ENCODE measurements around the gene ARHGAP42. TPM values are rescaled to one million over a fixed set of nuclear protein-coding genes. Genes with fewer than 3 reads are reported as not detected.
A peak's percentile ranks its signal among the peaks of the same experiment; 100 is the strongest.

Gene ARHGAP42
- total and polyA plus RNA-seq, 8 donors: 17.1 to 45.2 (median 36.2) TPM

- Histone ChIP-seq H3K27me3 (no peaks in the 10 kb centered on the region), H3K9me3 (no peaks in the 10 kb centered on the region), H3K36me3 (no peaks in the 10 kb centered on the region), H3K4me1 (no peaks in the 10 kb centered on the region), H3K27ac (no peak overlapping the region), H3K4me3 (no peak overlapping the region)
- no peak for TF ChIP-seq CTCF (IDR thresholded peaks at IDR 0.05)
- DNase-seq (no peak), ATAC-seq (no peak)
- intact Hi-C loops (cut with DNase I): no loop called here
Measured at GRCh38 chr11:100925935-100926334, 238.8 kb downstream of the ARHGAP42 start.

GRCh38 chr11:100927579-100927978 lies 240.5 kb downstream of the ARHGAP42 start:
- no peak overlapping the region for H3K4me3 ChIP-seq
- no peak for DNase-seq
- no peak overlapping the region for H3K27ac ChIP-seq
- H3K4me1 ChIP-seq: no peaks in the 10 kb centered on the region
- H3K9me3 ChIP-seq: no peaks in the 10 kb centered on the region
- intact Hi-C loops (cut with DNase I): no loop called here
- TF ChIP-seq CTCF (IDR thresholded peaks at IDR 0.05): no peak
- ATAC-seq: no peak
- no peaks in the 10 kb centered on the region for H3K27me3 ChIP-seq
- no peaks in the 10 kb centered on the region for H3K36me3 ChIP-seq

GRCh38 chr11:100928426-100928825 lies 241.3 kb downstream of the ARHGAP42 start:
- no peaks in the 10 kb centered on the region for H3K36me3 ChIP-seq
- H3K9me3 ChIP-seq: no peaks in the 10 kb centered on the region
- H3K27me3 ChIP-seq: no peaks in the 10 kb centered on the region
- H3K4me3 ChIP-seq: no peak overlapping the region
- H3K27ac ChIP-seq: no peak overlapping the region
- ATAC-seq (no peak), DNase-seq (no peak)
- no peaks in the 10 kb centered on the region for H3K4me1 ChIP-seq
- intact Hi-C loops (cut with DNase I): no loop called here
- TF ChIP-seq CTCF (IDR thresholded peaks at IDR 0.05): no peak

GRCh38 chr11:100929377-100929776 lies 242.3 kb downstream of the ARHGAP42 start:
- Histone ChIP-seq H3K4me3 (no peak overlapping the region), H3K27me3 (no peaks in the 10 kb centered on the region), H3K36me3 (no peaks in the 10 kb centered on the region), H3K9me3 (no peaks in the 10 kb centered on the region), H3K4me1 (no peaks in the 10 kb centered on the region), H3K27ac (no peak overlapping the region)
- no peak for TF ChIP-seq CTCF (IDR thresholded peaks at IDR 0.05)
- intact Hi-C loops (cut with DNase I): no loop called here
- ATAC-seq: no peak
- no peak for DNase-seq

GRCh38 chr11:100930185-100930778 lies 243.2 kb downstream of the ARHGAP42 start:
- Histone ChIP-seq H3K27me3 (no peaks in the 10 kb centered on the region), H3K36me3 (no peaks in the 10 kb centered on the region), H3K9me3 (no peaks in the 10 kb centered on the region), H3K4me3 (no peak overlapping the region), H3K4me1 (no peaks in the 10 kb centered on the region), H3K27ac (no peak overlapping the region)
- intact Hi-C loops (cut with DNase I): loop anchor here in 1 of 2 donors (5.0 to 10.0 kb wide), 2 partner anchors 248 to 355 kb away; no protein-coding TSS in a partner anchor
- ATAC-seq (peak; percentile 79), DNase-seq (peak in 2 of 4 donors; percentile 49 to 73)
- TF ChIP-seq CTCF (IDR thresholded peaks at IDR 0.05): peak; percentile 51 to 55

All from left lung (tissue), 10 donors.